Stomach smooth muscle (tissue), 2 donors: ENCODE data around the gene CSNK1G1.

Source experiments
- H3K27ac ChIP-seq: one replicate; pipeline ENCODE4 v1.7.0; 2013; ENCODE audit warnings: mild to moderate bottlenecking, low read length, inconsistent platforms
- H3K27me3 ChIP-seq, 2 donors: one replicate each; pipeline ENCODE4 v1.7.0; 2013; ENCODE audit warnings: low read length in 2 of 2; ENCODE audit not compliant: insufficient read depth in 2 of 2, control insufficient read depth in 1 of 2
- H3K36me3 ChIP-seq, 2 donors: one replicate each; pipeline ENCODE4 v1.7.0; 2013; ENCODE audit warnings: low read length in 2 of 2; ENCODE audit not compliant: control insufficient read depth in 2 of 2, insufficient read depth in 2 of 2
- H3K4me1 ChIP-seq: one replicate; pipeline ENCODE4 v1.7.0; 2013; ENCODE audit warnings: low read length; ENCODE audit not compliant: control insufficient read depth, insufficient read depth
- H3K4me3 ChIP-seq, 2 donors: one replicate each; pipeline ENCODE4 v1.7.0; 2013; ENCODE audit warnings: low read length in 2 of 2
- H3K9ac ChIP-seq, 2 donors: one replicate each; pipeline ENCODE4 v1.7.0; 2013; ENCODE audit warnings: low read length in 2 of 2, mild to moderate bottlenecking in 1 of 2
- H3K9me3 ChIP-seq, 2 donors: one replicate each; pipeline ENCODE4 v1.7.0; 2013; ENCODE audit warnings: low read length in 2 of 2; ENCODE audit not compliant: control insufficient read depth in 2 of 2
- donor health status: healthy.
- donor health status: Pancreatic carcinoma.

CSNK1G1 gene

GRCh38 chr15:64146041-64146440 lies 209.9 kb downstream of the CSNK1G1 start:
- Histone ChIP-seq H3K27ac (no peak overlapping the region), H3K4me1 (no peaks in the 10 kb centered on the region), H3K9ac (no peak overlapping the region), H3K27me3 (peaks cover 2 to 4% of the 10 kb centered on the region in 2 donors), H3K9me3 (no peaks in the 10 kb centered on the region), H3K4me3 (no peak overlapping the region), H3K36me3 (peaks cover 16 to 28% of the 10 kb centered on the region in 2 donors)

- Histone ChIP-seq H3K36me3 (peaks cover 17 to 28% of the 10 kb centered on the region in 2 donors), H3K9me3 (no peaks in the 10 kb centered on the region), H3K9ac (no peak overlapping the region), H3K27me3 (no peaks in the 10 kb centered on the region), H3K4me3 (no peak overlapping the region), H3K27ac (no peak overlapping the region), H3K4me1 (no peaks in the 10 kb centered on the region)
Measured at GRCh38 chr15:64144565-64145281, 211.2 kb downstream of the CSNK1G1 start.

GRCh38 chr15:64144192-64144564 lies 211.8 kb downstream of the CSNK1G1 start:
- H3K27me3 ChIP-seq: no peaks in the 10 kb centered on the region
- no peak overlapping the region for H3K4me3 ChIP-seq
- no peak overlapping the region for H3K9ac ChIP-seq
- H3K36me3 ChIP-seq: peaks cover 17 to 28% of the 10 kb centered on the region in 2 donors
- H3K27ac ChIP-seq: no peak overlapping the region
- H3K9me3 ChIP-seq: no peaks in the 10 kb centered on the region
- no peaks in the 10 kb centered on the region for H3K4me1 ChIP-seq

- peaks cover 20 to 34% of the 10 kb centered on the region in 2 donors for H3K36me3 ChIP-seq
- H3K27ac ChIP-seq: no peak overlapping the region
- H3K4me3 ChIP-seq: no peak overlapping the region
- H3K9ac ChIP-seq: no peak overlapping the region
- no peaks in the 10 kb centered on the region for H3K4me1 ChIP-seq
- no peaks in the 10 kb centered on the region for H3K9me3 ChIP-seq
- no peaks in the 10 kb centered on the region for H3K27me3 ChIP-seq
Measured at GRCh38 chr15:64143276-64143675, 212.7 kb downstream of the CSNK1G1 start.

- no peak overlapping the region for H3K27ac ChIP-seq
- H3K9ac ChIP-seq: no peak overlapping the region
- H3K27me3 ChIP-seq: no peaks in the 10 kb centered on the region
Measured at GRCh38 chr15:64141798-64142512, 214.0 kb downstream of the CSNK1G1 start.

GRCh38 chr15:64138331-64138941 lies 217.5 kb downstream of the CSNK1G1 start:
- Histone ChIP-seq H3K27me3 (no peaks in the 10 kb centered on the region), H3K9ac (no peak overlapping the region), H3K27ac (no peak overlapping the region), H3K36me3 (peaks cover 45 to 55% of the 10 kb centered on the region in 2 donors), H3K4me1 (no peaks in the 10 kb centered on the region), H3K9me3 (no peaks in the 10 kb centered on the region), H3K4me3 (no peak overlapping the region)

More at GRCh38 chr15:64141798-64142512, 214.0 kb downstream of the CSNK1G1 start:
- no peak overlapping the region for H3K4me3 ChIP-seq
- H3K36me3 ChIP-seq: peaks cover 32 to 43% of the 10 kb centered on the region in 2 donors
- no peaks in the 10 kb centered on the region for H3K4me1 ChIP-seq
- H3K9me3 ChIP-seq: no peaks in the 10 kb centered on the region

GRCh38 chr15:64137226-64137833 lies 218.6 kb downstream of the CSNK1G1 start:
- no peaks in the 10 kb centered on the region for H3K9me3 ChIP-seq
- H3K36me3 ChIP-seq: peaks cover 49 to 53% of the 10 kb centered on the region in 2 donors
- no peaks in the 10 kb centered on the region for H3K27me3 ChIP-seq
- H3K4me1 ChIP-seq: no peaks in the 10 kb centered on the region
- no peak overlapping the region for H3K9ac ChIP-seq
- H3K4me3 ChIP-seq: no peak overlapping the region
- H3K27ac ChIP-seq: no peak overlapping the region

- Histone ChIP-seq H3K27ac (no peak overlapping the region), H3K9me3 (no peaks in the 10 kb centered on the region), H3K36me3 (peaks cover 54 to 58% of the 10 kb centered on the region in 2 donors), H3K4me3 (no peak overlapping the region), H3K4me1 (no peaks in the 10 kb centered on the region), H3K9ac (no peak overlapping the region), H3K27me3 (no peaks in the 10 kb centered on the region)
Measured at GRCh38 chr15:64136347-64136746, 219.6 kb downstream of the CSNK1G1 start.

GRCh38 chr15:64134345-64134829 lies 221.6 kb downstream of the CSNK1G1 start:
- peaks cover 67 to 74% of the 10 kb centered on the region in 2 donors for H3K36me3 ChIP-seq
- H3K9ac ChIP-seq: no peak overlapping the region
- H3K4me3 ChIP-seq: no peak overlapping the region
- no peaks in the 10 kb centered on the region for H3K9me3 ChIP-seq
- no peaks in the 10 kb centered on the region for H3K27me3 ChIP-seq
- no peaks in the 10 kb centered on the region for H3K4me1 ChIP-seq
- no peak overlapping the region for H3K27ac ChIP-seq

GRCh38 chr15:64133623-64134344 lies 222.2 kb downstream of the CSNK1G1 start:
- H3K36me3 ChIP-seq: peaks cover 71 to 77% of the 10 kb centered on the region in 2 donors
- no peak overlapping the region for H3K27ac ChIP-seq
- H3K4me1 ChIP-seq: no peaks in the 10 kb centered on the region
- no peak overlapping the region for H3K9ac ChIP-seq
- no peaks in the 10 kb centered on the region for H3K27me3 ChIP-seq
- no peaks in the 10 kb centered on the region for H3K9me3 ChIP-seq
- no peak overlapping the region for H3K4me3 ChIP-seq
